Sigmoid colon (tissue), 7 donors: ENCODE results near the gene TXNDC5. TPM values are rescaled to one million over a fixed set of nuclear protein-coding genes. Genes with fewer than 3 reads are reported as not detected.

ENCODE experiments used
- DNase-seq: peaks from one replicate; pipeline ENCODE4 v3.0.0-alpha.2; 2019
- H3K27ac ChIP-seq, 4 donors: fragments of 200-600 bp; sonication (generic); one replicate each; pipeline ENCODE4 v1.5.1; 2016 to 2019; ENCODE audit warnings: mild to moderate bottlenecking in 1 of 4
- H3K27me3 ChIP-seq, 3 donors: fragments of 200-600 bp; sonication (generic); one replicate each; pipeline ENCODE4 v1.5.1; 2019; ENCODE audit warnings: mild to moderate bottlenecking in 1 of 3
- H3K36me3 ChIP-seq, 4 donors: fragments of 200-600 bp; sonication (generic); one replicate each; pipeline ENCODE4 v1.5.1; 2016 to 2019
- H3K4me1 ChIP-seq, 4 donors: fragments of 200-600 bp; sonication (generic); one replicate each; pipeline ENCODE4 v1.5.1; 2017 to 2019
- H3K4me3 ChIP-seq, 4 donors: fragments of 200-600 bp; sonication (generic); one replicate each; pipeline ENCODE4 v1.5.1; 2017 to 2019; ENCODE audit warnings: mild to moderate bottlenecking in 2 of 4, moderate library complexity in 1 of 4
- H3K9me3 ChIP-seq, 4 donors: fragments of 200-600 bp in 3 of 4; sonication (generic) in 3 of 4; one replicate each; pipeline versions ENCODE4 v1.5.1 to v1.6.1; 2013 to 2019
- EP300 ChIP-seq, 4 donors: sonication (generic); formaldehyde crosslinking; IDR thresholded peaks; one replicate each; pipeline ENCODE4 v1.6.1; 2017; ENCODE audit warnings: antibody characterized with exemption in 4 of 4
- POLR2A ChIP-seq, 2 donors: fragments of 450-650 bp; IDR thresholded peaks; one replicate each; pipeline ENCODE4 v1.6.1; 2016; ENCODE audit warnings: antibody characterized with exemption in 2 of 2, mild to moderate bottlenecking in 2 of 2, moderate library complexity in 2 of 2
- POLR2AphosphoS5 ChIP-seq, 4 donors: sonication (generic); formaldehyde crosslinking; IDR thresholded peaks; one replicate each; pipeline ENCODE4 v1.6.1; 2017; ENCODE audit warnings: antibody characterized with exemption in 4 of 4
- WGBS, 2 donors: extraction: QIAGEN DNeasy Blood & Tissue Kit; methylation state at CpG; one replicate each; pipeline ENCODE4 v1.1.7; 2013; 5-methylcytosine and 5-hydroxymethylcytosine counted together
- intact Hi-C: fragments of 100-400 bp; cut with DNase I; formaldehyde crosslinking; loops from one replicate; pipeline ENCODE4 v1.15.1; 2023
- polyA plus RNA-seq, 3 donors: library from polyadenylated mRNA; stranded (reverse); fragments of 200-250 nt; gene quantifications; one replicate each; pipeline ENCODE4 v1.2.3, GENCODE V29; 2013
- total RNA-seq, 4 donors: library from RNA; depleted of rRNA; stranded (reverse); fragments of >200 nt; gene quantifications; one replicate each; pipeline ENCODE4 v1.1.0, GENCODE V29; 2016
- TF ChIP-seq, protein P1 (sequence below), 4 experiments: fragments of 450-650 bp in 3 of 4; fragments of 200-600 bp in 1 of 4; IDR thresholded peaks; one replicate each; pipeline ENCODE4 v1.5.1; 2016 to 2019; ENCODE audit warnings: antibody characterized with exemption in 4 of 4, mild to moderate bottlenecking in 3 of 4, moderate library complexity in 2 of 4
- donor health status: healthy with polysubstance abuse.
- donor health status: Bipolar disorder and iron deficiency.
- donor health status: healthy.

The TXNDC5 gene
- total and polyA plus RNA-seq, 7 donors: 18.6 to 75.2 (median 51.7) TPM

DNA sequence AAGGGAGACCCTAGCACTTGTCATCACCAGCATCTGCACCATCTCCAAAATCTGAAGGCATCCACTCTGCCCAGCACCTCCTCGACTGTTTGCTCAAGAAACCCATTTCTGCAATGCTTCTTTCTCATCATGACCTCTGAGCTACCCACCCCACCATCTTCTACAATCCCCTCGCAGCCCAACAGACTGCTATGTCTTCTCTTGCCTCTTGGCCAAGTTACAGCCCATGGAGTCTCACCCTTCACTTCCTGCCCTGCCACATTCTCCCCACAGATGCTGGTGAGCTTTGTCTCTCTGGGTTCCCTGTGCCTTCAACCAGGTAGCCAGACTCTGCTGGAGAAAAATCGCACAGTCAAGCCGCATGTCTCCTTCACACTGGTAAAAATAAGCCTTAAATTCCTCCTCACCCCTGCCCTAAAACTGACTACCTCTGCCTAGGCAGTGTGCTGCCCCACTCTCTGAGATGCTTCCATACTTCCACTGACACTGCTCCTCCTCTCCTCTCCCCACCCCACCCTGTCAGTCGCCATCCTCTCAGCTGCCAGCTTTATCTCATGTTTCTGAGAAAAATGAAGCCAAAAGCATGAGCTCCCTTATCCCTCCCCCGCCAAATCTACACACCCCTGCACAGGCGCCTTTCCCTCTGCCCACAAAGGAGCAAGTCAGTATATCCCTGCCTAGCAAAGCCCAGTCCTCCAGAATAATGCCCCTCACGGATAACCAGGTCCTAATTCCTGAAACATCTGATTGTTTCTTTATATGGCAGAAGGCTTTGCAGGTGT lies 2.3 kb upstream of the TXNDC5 start:
- Histone ChIP-seq H3K27ac (no peak overlapping the region), H3K9me3 (no peaks in the 10 kb centered on the region), H3K4me1 (peaks cover 0 to 15% (median 15%) of the 10 kb centered on the region in 4 donors), H3K36me3 (no peaks in the 10 kb centered on the region), H3K4me3 (no peak overlapping the region), H3K27me3 (no peaks in the 10 kb centered on the region)
- WGBS, 2 donors: 82 to 88% methylated on average over 8 of the region's 8 CpGs
- no peak for DNase-seq
- intact Hi-C loops: loop anchor here (5.0 kb wide), 2 partner anchors 84 to 149 kb away; partner anchors contain the start of gene BLOC1S5
- TF ChIP-seq, protein P1, sequence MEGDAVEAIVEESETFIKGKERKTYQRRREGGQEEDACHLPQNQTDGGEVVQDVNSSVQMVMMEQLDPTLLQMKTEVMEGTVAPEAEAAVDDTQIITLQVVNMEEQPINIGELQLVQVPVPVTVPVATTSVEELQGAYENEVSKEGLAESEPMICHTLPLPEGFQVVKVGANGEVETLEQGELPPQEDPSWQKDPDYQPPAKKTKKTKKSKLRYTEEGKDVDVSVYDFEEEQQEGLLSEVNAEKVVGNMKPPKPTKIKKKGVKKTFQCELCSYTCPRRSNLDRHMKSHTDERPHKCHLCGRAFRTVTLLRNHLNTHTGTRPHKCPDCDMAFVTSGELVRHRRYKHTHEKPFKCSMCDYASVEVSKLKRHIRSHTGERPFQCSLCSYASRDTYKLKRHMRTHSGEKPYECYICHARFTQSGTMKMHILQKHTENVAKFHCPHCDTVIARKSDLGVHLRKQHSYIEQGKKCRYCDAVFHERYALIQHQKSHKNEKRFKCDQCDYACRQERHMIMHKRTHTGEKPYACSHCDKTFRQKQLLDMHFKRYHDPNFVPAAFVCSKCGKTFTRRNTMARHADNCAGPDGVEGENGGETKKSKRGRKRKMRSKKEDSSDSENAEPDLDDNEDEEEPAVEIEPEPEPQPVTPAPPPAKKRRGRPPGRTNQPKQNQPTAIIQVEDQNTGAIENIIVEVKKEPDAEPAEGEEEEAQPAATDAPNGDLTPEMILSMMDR (IDR thresholded peaks at IDR 0.05): no peak
- TF ChIP-seq POLR2AphosphoS5 (IDR thresholded peaks at IDR 0.05) (no peak), EP300 (IDR thresholded peaks at IDR 0.05) (no peak), POLR2A (IDR thresholded peaks at IDR 0.05) (no peak)

GRCh38 chr6:7912024-7912423 lies 1.4 kb upstream of the TXNDC5 start:
- no peaks in the 10 kb centered on the region for H3K9me3 ChIP-seq
- peak in 2 of 4 donors; percentile 17 to 21 for TF ChIP-seq POLR2AphosphoS5 (IDR thresholded peaks at IDR 0.05)
- TF ChIP-seq EP300 (IDR thresholded peaks at IDR 0.05): no peak
- no peak for TF ChIP-seq POLR2A (IDR thresholded peaks at IDR 0.05)
- TF ChIP-seq, protein P1 (IDR thresholded peaks at IDR 0.05): no peak
- H3K4me3 ChIP-seq: no peak overlapping the region
- no peaks in the 10 kb centered on the region for H3K27me3 ChIP-seq
- no peak overlapping the region for H3K27ac ChIP-seq
- H3K36me3 ChIP-seq: no peaks in the 10 kb centered on the region
- H3K4me1 ChIP-seq: peaks cover 0 to 15% (median 15%) of the 10 kb centered on the region in 4 donors
- 86 to 92% methylated on average over 6 of the region's 6 CpGs for WGBS, 2 donors
- peak; percentile 76 for DNase-seq
- intact Hi-C loops: loop anchor here (5.0 kb wide), 2 partner anchors 85 to 150 kb away; partner anchors contain the start of gene BLOC1S5

DNA sequence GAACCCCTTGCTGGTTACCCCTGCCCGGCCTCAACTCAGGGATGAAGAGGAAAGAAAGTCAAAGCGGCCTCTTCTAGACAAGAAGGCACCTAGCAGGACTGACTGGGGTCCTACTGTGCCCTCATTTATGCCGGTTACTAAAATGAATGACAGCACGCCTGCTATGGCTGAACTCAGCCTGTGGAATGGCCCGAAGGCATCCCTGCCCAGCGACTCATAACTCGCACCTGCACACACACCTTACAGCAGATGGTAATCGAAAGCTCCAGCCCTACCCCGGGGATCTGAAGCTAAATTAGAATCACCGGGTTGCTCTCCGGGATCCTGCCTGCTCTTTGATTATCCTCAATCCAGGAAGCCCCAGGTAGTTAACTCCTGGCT lies 747 bp upstream of the TXNDC5 start:
- Histone ChIP-seq H3K9me3 (no peaks in the 10 kb centered on the region), H3K4me1 (peaks cover 0 to 15% (median 15%) of the 10 kb centered on the region in 4 donors), H3K27me3 (no peaks in the 10 kb centered on the region), H3K27ac (peak overlapping the region; percentile 73 to 85 (median 79)), H3K4me3 (peak overlapping the region in 3 of 4 donors; percentile 84 to 98 (median 93)), H3K36me3 (no peaks in the 10 kb centered on the region)
- no peak for DNase-seq
- no peak for TF ChIP-seq EP300 (IDR thresholded peaks at IDR 0.05)
- no peak for TF ChIP-seq POLR2AphosphoS5 (IDR thresholded peaks at IDR 0.05)
- no peak for TF ChIP-seq POLR2A (IDR thresholded peaks at IDR 0.05)
- TF ChIP-seq, protein P1 (IDR thresholded peaks at IDR 0.05): no peak
- WGBS, 2 donors: 23 to 73% methylated on average over 11 of the region's 11 CpGs
- intact Hi-C loops: loop anchor here (5.0 kb wide), 2 partner anchors 86 to 151 kb away; partner anchors contain the start of gene BLOC1S5

GRCh38 chr6:7910298-7910653 lies 312 bp downstream of the TXNDC5 start:
- intact Hi-C loops: loop anchor here (5.0 kb wide), 2 partner anchors 87 to 152 kb away; partner anchors contain the start of gene BLOC1S5

More at GRCh38 chr6:7910298-7910653, 312 bp downstream of the TXNDC5 start:
- Histone ChIP-seq H3K4me3 (peak overlapping the region; percentile 53 to 98 (median 88)), H3K36me3 (no peaks in the 10 kb centered on the region), H3K27me3 (no peaks in the 10 kb centered on the region), H3K4me1 (peaks cover 0 to 15% (median 15%) of the 10 kb centered on the region in 4 donors), H3K27ac (peak overlapping the region; percentile 72 to 78 (median 72)), H3K9me3 (no peaks in the 10 kb centered on the region)
- no peak for TF ChIP-seq POLR2AphosphoS5 (IDR thresholded peaks at IDR 0.05)
- TF ChIP-seq, protein P1 (IDR thresholded peaks at IDR 0.05): no peak
- no peak for TF ChIP-seq POLR2A (IDR thresholded peaks at IDR 0.05)
- no peak for TF ChIP-seq EP300 (IDR thresholded peaks at IDR 0.05)
- DNase-seq: no peak
- WGBS, 2 donors: 1% methylated on average over 57 of the region's 57 CpGs
